ENCODE data around the gene KHDC4.

DNA sequence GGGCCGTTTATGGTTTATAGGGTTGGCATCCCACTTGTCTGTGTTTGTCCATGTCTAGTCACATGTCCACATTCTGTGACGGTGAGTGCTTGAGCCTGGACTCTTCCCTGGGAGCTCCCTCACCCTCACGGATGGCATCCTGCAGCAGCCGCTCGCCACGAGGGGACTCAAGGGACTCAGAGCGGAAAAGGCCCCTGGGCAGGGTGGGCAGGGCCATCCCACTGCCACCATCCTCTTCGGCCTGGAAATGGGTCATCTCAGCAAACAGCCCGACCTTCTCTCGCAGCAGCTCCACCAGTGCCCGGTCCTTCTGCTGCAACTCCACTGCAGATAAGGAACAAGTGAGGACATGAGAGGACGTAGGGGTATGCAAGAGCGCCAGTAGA, 18.3 kb upstream of the KHDC4 start:
- TF ChIP-seq POLR2AphosphoS5 (IDR thresholded peaks at IDR 0.05; ENCODE audit: borderline replicate concordance, low read depth, low read length) (no peak), EZH2 (IDR thresholded peaks at IDR 0.05) (no peak), FOXP2 (optimal IDR thresholded peaks at IDR 0.05; ENCODE audit: control extremely low read depth, extremely low read length, insufficient read depth) (no peak)
